Esophagus squamous epithelium (tissue), 4 donors: Measurements from ENCODE around the gene KRT74.

ENCODE experiments used
- POLR2A ChIP-seq, 4 donors: fragments of 450-650 bp; IDR thresholded peaks; one replicate each; pipeline ENCODE4 v1.6.1; 2017; ENCODE audit warnings: antibody characterized with exemption in 4 of 4, mild to moderate bottlenecking in 4 of 4, moderate library complexity in 3 of 4
- TF ChIP-seq, protein P1 (sequence below), 6 experiments: fragments of 450-650 bp in 4 of 6; fragments of 200-600 bp in 2 of 6; sonication (generic) in 2 of 6; IDR thresholded peaks; one replicate each; pipeline ENCODE4 v1.5.1; 2016 to 2019; ENCODE audit warnings: antibody characterized with exemption in 6 of 6, mild to moderate bottlenecking in 4 of 6, moderate library complexity in 4 of 6

DNA sequence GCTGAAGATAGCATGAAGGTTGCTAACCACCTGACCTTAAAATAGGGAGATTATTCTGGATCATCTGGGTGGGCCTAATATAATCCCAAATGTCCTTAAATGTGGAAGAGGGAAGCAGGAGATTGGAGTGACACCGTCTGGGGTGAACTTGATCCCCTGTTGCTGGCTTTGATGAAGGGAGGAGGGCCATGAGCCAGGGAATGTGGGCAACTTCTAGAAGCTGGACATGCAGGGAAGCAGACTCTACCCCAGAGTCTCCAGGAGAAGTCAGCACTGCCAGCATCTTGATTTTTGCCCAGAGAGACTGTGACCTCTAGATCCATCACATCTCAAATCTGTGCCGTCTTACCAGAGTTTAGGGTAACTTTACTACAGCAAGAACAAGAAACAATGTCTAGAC is 44.2 kb downstream of the KRT74 start:
- TF ChIP-seq, protein P1, sequence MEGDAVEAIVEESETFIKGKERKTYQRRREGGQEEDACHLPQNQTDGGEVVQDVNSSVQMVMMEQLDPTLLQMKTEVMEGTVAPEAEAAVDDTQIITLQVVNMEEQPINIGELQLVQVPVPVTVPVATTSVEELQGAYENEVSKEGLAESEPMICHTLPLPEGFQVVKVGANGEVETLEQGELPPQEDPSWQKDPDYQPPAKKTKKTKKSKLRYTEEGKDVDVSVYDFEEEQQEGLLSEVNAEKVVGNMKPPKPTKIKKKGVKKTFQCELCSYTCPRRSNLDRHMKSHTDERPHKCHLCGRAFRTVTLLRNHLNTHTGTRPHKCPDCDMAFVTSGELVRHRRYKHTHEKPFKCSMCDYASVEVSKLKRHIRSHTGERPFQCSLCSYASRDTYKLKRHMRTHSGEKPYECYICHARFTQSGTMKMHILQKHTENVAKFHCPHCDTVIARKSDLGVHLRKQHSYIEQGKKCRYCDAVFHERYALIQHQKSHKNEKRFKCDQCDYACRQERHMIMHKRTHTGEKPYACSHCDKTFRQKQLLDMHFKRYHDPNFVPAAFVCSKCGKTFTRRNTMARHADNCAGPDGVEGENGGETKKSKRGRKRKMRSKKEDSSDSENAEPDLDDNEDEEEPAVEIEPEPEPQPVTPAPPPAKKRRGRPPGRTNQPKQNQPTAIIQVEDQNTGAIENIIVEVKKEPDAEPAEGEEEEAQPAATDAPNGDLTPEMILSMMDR (IDR thresholded peaks at IDR 0.05) = no peak
- TF ChIP-seq POLR2A (IDR thresholded peaks at IDR 0.05) = no peak
